GM12865 (cell line): ENCODE results near the gene NCOA6.

ENCODE experiments used
- DNase-seq: peaks from one replicate; pipeline ENCODE4 v3.0.0; 2010; ENCODE audit warnings: low read depth
- H3K4me3 ChIP-seq: 2 replicates; pipeline ENCODE4 v1.5.1; 2011; ENCODE audit warnings: mild to moderate bottlenecking, low read depth, low read length, control low read depth
- TF ChIP-seq, protein P1 (sequence below): IDR thresholded peaks from 2 replicates; pipeline ENCODE4 v1.5.1; 2011; ENCODE audit warnings: low read length, control low read depth, low read depth, inconsistent platforms; ENCODE audit not compliant: insufficient read depth; ENCODE audit errors: missing control alignments

Gene NCOA6

DNA sequence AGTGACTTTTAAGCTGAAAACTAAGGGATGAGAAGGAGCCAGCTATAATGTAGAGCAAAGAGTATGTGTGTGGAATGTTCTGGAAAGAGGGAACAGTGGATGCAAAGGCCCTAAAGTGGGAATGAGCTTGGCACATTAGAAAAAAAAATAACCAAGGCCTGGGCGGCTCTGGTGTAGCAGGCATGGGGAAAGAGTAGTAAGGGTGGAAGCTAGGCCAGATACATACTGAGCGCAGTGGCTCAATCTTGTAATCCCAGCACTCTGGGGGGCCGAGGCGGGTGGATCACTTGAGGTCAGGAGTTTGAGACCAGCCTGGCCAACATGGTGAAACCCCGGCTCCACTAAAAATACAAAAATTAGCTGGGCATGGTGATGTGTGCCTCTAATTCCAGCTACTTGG, 38.8 kb upstream of the NCOA6 start:
- DNase-seq = no peak
- no peak overlapping the region for H3K4me3 ChIP-seq
- TF ChIP-seq, protein P1, sequence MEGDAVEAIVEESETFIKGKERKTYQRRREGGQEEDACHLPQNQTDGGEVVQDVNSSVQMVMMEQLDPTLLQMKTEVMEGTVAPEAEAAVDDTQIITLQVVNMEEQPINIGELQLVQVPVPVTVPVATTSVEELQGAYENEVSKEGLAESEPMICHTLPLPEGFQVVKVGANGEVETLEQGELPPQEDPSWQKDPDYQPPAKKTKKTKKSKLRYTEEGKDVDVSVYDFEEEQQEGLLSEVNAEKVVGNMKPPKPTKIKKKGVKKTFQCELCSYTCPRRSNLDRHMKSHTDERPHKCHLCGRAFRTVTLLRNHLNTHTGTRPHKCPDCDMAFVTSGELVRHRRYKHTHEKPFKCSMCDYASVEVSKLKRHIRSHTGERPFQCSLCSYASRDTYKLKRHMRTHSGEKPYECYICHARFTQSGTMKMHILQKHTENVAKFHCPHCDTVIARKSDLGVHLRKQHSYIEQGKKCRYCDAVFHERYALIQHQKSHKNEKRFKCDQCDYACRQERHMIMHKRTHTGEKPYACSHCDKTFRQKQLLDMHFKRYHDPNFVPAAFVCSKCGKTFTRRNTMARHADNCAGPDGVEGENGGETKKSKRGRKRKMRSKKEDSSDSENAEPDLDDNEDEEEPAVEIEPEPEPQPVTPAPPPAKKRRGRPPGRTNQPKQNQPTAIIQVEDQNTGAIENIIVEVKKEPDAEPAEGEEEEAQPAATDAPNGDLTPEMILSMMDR = no peak

DNA sequence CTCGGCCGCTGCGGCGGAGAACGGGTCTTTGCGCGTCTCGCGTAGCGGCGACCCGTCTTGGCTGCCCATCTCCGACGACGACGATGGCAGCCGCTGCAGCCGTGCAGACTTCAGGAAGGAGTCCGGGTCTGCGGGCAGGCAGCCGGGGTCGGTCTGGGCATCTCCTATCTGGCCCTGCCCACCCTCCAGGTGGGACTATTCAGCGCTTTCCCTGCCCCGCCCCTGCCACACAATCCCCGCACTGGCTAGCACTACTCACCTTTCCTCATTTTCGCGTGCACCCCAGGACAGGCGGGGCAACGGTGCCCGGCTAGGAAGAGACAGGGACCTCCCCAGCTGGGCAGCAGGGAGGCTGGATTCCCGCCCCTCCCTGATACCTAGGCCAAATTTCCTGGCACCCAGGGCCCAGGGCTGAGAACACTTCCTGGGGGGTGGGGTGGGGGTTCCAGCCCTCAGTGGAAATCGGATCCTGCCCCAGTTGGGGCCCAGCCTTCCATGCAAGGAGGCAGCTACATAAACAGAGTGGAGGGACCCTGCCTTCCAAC, 38.0 kb upstream of the NCOA6 start:
- TF ChIP-seq, protein P1 = no peak
- no peak for DNase-seq
- no peak overlapping the region for H3K4me3 ChIP-seq

DNA sequence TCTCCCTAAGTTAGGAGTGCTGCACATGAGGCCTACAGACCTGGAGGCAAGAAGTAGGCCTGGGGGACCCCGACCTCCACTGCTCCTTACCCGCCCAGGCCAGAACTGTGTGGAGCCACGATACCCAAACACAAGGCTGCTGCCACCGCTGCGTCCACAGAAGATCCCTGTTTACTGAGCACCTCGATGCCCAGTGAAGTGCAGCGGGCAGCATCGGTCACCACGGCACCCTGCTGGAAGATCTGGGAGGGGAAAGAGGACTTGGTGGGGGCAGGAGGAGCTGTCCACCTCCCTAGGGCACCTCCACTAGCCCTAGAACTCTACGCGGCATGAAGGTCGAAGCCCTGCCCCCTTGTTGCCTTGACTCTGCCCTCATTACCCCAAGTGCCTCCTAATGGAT, 37.3 kb upstream of the NCOA6 start:
- no peak overlapping the region for H3K4me3 ChIP-seq
- DNase-seq = no peak
- TF ChIP-seq, protein P1 = no peak

DNA sequence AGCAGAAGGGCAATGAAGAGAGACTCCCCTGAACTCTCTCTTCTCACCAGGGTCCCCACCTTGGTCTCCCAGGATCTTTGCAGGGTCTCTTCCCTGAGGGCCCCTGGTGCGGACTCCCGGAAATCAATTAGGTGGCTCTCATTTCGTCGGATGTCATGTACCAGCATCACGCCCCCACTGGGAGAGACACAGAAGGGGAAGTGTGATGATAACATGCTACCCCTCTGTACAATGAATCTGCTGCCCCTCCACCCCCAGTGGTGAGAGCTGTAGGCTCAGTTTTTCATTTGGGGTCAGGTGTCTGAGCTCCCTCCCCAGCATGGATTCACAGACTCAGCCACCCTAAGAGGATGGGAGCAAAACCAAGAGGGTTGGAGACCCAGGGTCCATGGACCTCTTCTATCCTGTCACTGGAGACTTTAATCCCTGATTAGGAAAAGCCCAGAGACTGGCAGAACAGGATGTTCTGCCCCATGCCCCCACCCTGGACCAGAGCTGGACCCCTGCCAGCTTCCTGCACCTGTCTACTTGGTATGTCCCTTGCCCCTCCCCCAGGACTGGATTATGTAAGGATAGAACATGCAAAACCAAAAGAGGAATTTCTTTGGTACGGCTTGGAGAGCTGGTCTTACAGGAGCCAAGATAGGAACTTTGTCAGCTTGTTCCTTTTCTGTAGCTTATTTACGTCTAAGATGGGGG, 36.1 kb upstream of the NCOA6 start:
- H3K4me3 ChIP-seq = no peak overlapping the region
- no peak for DNase-seq
- TF ChIP-seq, protein P1 = no peak

DNA sequence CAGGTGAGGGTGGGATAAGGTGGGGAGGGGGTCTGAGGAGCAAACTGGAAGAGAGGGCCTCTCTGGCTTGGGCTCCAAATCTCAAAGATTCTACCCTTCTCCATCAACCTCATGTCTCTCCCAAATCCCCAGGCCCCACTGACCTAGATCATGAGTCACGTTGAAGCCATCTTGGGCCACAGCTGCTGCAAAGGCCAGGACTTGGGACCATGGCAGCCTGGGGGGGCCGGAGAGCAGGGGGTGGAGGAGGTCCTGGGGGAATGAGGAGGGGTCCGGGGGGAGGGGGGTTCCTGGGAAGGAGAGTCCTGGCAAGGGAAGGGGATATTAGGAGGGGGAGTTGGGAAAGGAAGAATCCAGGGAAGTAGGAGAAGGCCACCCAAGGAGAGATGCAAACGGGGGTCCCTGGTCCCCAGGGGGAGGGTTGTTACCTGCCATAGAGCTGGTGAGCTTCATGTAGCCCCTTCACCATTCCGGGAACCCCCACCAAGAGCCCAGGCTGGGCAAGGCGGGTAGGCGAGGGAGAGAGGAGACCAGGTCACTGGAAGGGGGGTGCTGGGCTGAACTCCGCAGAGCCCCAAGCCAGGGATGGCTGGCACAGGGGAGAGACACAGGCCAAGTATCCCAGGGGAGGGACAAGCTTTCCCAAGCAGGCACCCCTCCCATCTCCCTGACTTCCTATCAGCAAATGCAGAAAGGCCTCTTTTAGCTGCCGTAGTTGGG, 34.5 kb upstream of the NCOA6 start:
- TF ChIP-seq, protein P1 = no peak
- DNase-seq = no peak

DNA sequence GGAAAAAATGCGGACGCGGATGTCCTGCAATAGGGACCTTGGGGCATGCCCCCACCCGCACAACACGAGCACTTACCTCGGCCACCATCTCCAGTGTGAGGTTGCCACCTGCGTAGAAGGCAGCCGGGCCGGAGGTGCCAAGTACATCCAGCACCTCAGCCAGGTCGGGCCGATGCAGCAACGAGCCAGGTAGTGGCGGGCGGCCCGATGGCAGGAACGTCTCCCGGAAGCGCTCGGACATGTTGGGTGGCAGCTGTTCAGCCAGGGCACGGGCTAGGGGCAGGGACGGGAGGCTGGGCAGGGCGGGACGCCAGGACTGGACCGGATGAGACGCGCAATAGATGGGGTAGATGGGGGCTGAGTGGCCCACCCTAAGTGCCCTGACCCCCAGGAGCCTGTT, 33.9 kb upstream of the NCOA6 start:
- H3K4me3 ChIP-seq = no peak overlapping the region
- TF ChIP-seq, protein P1 = no peak
- no peak for DNase-seq

More for the DNA sequence above, 34.5 kb upstream of the NCOA6 start:
- H3K4me3 ChIP-seq = no peak overlapping the region

DNA sequence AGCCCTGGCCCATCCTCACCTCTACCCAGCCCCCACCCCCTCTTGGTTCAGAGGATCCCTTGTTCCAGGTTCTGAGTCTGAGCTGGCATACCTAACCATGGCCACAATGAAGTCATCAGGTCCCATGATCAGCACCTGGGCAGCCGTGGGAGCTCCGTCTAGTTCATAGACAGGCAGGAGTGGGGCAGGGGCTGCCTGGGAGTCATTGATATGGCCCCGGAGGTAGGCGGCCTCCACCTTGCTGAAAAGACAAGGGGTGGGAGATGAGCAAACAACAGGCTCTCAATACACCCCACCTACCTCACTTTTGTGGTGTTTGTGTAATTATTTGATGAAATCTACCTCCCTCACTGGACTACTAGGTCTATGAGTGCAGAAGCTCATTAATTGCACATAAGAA, 26.8 kb upstream of the NCOA6 start:
- no peak for DNase-seq
- TF ChIP-seq, protein P1 = no peak
- H3K4me3 ChIP-seq = no peak overlapping the region
